HG02943 (cell line): Measurements from ENCODE around the gene GNB5.

Experiments used
- ATAC-seq: cut with Tn5 transposase; IDR thresholded peaks from one replicate; pipeline ENCODE4 v1.9.1; 2021; ENCODE audit warnings: mild to moderate bottlenecking, low read depth, moderate library complexity; ENCODE audit not compliant: unreplicated experiment

Gene GNB5

GRCh38 chr15:52115598-52116427 lies 75.4 kb downstream of the GNB5 start:
- no peak for ATAC-seq

- ATAC-seq: no peak
Observed at GRCh38 chr15:52114261-52115055, 76.7 kb downstream of the GNB5 start.

GRCh38 chr15:52113708-52114107 lies 77.5 kb downstream of the GNB5 start:
- ATAC-seq: no peak

- no peak for ATAC-seq
Observed at GRCh38 chr15:52113235-52113634, 78.0 kb downstream of the GNB5 start.

GRCh38 chr15:52112203-52112750 lies 78.9 kb downstream of the GNB5 start:
- no peak for ATAC-seq

GRCh38 chr15:52111517-52112202 lies 79.5 kb downstream of the GNB5 start:
- no peak for ATAC-seq

- no peak for ATAC-seq
Observed at GRCh38 chr15:52109559-52110451, 81.4 kb downstream of the GNB5 start.

- no peak for ATAC-seq
Observed at GRCh38 chr15:52107238-52107637, 84.0 kb downstream of the GNB5 start.

GRCh38 chr15:52106641-52107040 lies 84.6 kb downstream of the GNB5 start:
- no peak for ATAC-seq

- no peak for ATAC-seq
Observed at GRCh38 chr15:52105846-52106245, 85.3 kb downstream of the GNB5 start.

- no peak for ATAC-seq
Observed at GRCh38 chr15:52104532-52105004, 86.6 kb downstream of the GNB5 start.

GRCh38 chr15:52103217-52104207 lies 87.7 kb downstream of the GNB5 start:
- no peak for ATAC-seq

- ATAC-seq: no peak
Observed at GRCh38 chr15:52102463-52102862, 88.7 kb downstream of the GNB5 start.

GRCh38 chr15:52101542-52102323 lies 89.5 kb downstream of the GNB5 start:
- ATAC-seq: no peak

GRCh38 chr15:52100807-52101442 lies 90.3 kb downstream of the GNB5 start:
- no peak for ATAC-seq

- ATAC-seq: no peak
Observed at GRCh38 chr15:52099651-52100272, 91.4 kb downstream of the GNB5 start.

- ATAC-seq: no peak
Observed at GRCh38 chr15:52098323-52098722, 92.9 kb downstream of the GNB5 start.
